ENCODE data around the gene CYP3A4.
"Not testable (repeated sequence)": the region's sequence is repeated elsewhere in the genome, so short reads cannot be mapped to it uniquely, and the experiment has no call there.

CYP3A4 gene

GRCh38 chr7:99748846-99749579, 35.0 kb downstream of the CYP3A4 start:
- DNase-seq = no peak

- not testable (repeated sequence) for DNase-seq
Observed at GRCh38 chr7:99746915-99747314, 37.1 kb downstream of the CYP3A4 start.

DNA sequence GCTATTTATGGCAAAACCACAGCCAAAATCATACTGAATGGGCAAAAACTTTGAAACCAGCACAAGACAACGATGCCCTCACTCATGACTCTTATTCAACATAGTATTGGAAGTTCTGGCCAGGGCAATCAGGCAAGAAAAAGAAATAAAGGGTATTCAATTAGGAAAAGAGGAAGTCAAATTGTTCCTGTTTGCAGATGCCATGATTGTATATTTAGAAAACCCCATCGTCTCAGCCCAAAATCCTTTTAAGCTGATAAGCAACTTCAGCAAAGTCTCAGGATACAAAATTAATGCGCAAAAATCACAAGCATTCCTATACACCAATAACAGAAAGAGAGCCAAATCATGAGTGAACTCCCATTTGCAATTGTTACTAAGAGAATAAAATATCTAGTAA, 38.6 kb downstream of the CYP3A4 start:
- not testable (repeated sequence) for DNase-seq

DNA sequence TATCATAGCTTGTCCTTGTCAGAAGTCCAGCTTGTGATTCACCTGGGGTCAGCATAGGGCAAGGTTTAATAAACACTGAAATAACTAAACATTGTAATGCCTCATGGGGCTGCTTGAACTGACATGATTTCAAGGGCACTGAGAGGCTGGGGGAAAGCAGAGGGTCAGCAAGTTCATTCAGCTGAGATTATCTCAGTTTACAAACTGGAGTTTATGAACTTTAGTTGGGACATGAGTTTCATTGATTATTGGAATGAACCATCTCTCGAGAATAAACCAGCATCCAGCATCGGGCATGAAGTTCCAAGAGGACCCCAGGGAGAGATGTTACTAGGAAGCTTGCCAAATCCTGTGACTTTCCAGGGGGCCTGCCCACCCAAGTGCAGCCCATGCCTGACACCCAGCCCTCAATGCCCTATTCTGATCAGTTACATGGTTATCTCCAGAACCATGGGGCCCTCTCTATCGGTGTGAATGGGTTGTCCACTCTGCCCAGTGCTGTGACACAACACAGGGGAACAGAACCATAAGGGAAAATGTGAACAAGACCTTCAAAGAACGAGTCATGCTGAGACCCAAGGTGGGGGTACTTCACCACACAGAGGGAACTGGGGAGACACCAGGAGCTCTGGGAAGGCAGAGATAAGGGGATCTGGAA, 41.1 kb downstream of the CYP3A4 start:
- DNase-seq = no peak

DNA sequence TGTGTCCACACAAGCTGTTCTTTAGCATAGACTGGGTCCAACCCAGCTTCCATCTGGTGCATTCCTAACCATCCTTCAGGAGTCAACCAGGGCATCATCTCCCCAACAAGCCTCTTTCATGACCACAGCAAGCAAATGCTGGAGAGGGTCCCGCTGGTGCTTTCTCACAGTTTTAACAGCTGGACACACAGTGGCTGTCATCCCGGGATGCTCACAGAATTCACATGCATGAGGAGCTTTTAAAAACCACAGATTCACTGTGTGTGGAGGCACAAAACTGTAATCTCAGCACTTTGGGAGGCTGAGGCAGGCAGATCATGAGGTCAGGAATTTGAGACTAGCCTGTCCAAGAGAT, 42.6 kb downstream of the CYP3A4 start:
- no peak for DNase-seq

DNA sequence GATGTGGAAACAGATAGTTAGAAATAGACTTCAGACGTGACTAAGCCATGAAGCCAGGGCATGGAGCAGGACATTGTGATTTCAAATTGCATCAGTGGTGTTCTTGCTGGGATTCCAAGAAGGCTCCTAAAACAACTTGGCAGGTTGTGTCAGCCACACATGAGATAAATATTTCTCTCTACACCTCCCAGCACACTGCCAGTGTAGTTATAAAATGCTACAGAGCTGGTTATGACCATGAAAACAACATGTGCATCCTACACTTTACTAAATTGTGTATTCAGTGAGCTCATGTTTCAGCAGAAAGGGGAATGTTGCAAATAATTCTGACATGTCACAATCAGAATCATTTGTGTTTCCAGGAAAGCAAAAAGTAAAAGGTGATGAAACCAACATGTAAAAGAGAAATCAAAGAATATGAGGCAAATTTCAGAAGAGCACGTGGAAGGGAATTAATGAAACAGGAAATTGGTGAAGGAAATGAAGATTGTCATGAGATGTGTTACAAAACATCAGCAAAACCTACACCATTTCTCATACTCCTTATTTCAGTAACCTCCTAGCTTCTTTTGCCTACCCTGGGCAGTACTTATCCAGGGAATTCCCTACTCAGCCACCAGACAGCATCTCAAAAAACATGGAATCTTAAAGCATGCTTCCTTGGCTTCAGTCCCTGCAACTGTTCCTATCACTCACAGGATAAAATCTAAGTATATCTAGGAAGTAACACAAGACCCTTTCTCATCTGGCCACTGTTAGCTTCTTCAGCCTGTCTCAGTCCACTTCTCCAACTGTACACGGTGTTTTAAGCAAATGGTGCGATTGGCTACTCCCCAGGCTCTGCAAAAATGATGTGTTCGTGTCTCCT, 43.2 kb downstream of the CYP3A4 start:
- peak; percentile 92 for DNase-seq

DNA sequence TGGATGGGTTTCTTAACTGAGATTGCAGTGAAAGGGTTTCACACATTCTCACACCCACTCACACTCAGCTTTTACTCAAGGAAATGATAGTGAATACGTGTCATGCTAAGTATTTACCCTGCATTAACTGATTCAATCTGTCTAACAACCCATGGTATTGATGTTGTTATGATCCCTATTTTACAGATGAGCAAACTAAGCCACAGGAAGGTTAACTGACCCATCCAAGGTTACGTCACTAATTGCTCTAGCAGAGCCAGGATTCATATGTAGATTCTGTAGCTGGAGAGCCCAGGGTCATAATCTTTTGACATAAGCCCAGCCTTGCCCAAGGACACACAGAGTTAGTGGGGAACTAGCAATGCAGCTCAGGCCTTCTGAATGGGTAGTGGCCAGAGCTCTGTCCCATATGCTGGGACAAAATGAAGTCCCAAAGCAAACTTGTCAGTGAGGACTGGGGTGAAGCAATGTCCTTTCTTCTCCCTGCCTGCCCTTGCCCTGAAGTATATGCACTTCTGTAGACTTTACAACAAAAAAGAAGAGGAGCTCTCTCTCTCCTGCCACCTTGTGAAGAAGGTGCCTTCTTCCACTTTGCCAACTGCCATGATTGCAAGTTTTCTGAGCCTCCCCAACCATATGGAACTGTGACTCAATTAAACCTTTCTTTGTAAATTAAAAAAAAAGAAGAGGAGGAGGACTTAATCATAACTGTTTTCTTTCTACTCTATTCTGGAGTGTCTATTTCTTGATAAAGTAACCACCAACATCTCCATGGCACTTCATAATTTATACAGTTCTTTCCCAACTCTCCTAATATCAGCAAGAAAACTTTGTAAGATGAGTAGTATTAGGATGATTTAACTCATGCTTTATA, 44.0 kb downstream of the CYP3A4 start:
- peak; percentile 39 for DNase-seq

GRCh38 chr7:99737726-99738125, 46.3 kb downstream of the CYP3A4 start:
- no peak for DNase-seq

- DNase-seq = not testable (repeated sequence)
Observed at GRCh38 chr7:99736667-99737066, 47.3 kb downstream of the CYP3A4 start.

DNA sequence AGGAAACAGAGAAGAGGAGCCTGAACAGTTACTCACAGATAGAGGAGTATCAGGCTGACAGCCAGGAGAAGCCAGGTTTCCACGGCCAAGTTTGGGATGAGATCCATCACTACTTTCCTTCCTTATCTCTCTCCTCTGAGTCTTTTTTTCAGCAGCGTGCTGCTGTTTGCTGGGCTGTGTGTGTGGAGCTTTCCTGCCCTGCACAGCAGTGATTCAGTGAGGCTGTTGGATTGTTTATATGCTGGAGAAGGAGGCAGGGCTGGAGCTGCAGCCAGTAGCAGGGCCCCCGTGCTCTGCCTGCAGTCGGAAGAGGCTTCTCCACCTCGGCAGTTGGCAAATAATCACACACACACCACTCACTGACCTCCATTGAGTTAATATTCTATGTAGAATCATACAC, 49.0 kb downstream of the CYP3A4 start, which contains the start of gene CYP3A7:
Gene CYP3A7, minus strand, starts transcription at position 210 of the 400 bp plus-strand sequence. Its CDS starts 103 bp downstream, at position 107.
- no peak for DNase-seq

- DNase-seq = no peak
Observed at GRCh38 chr7:99733448-99733847, 50.5 kb downstream of the CYP3A4 start.

DNA sequence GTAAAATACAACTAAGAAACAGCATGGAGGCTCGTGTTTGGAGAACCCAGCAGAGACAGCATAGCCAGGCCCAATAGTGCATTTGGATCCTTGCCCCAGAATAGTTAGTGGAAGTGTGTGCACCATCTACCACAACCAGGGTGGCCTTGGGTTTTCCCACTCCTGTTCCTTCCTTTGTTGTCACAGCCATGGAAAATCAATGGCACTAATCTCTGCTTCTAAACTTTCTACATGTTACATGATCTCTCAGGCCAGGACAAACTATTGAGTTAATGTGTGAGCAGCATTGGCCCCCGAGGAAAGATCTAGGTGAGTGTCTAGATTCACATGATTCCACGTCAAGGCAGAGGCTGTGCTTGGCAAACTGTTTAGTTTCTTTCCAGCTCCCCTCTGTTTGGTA, 51.0 kb downstream of the CYP3A4 start:
- DNase-seq = no peak

- DNase-seq = no peak
Observed at GRCh38 chr7:99731638-99732374, 52.2 kb downstream of the CYP3A4 start.

GRCh38 chr7:99730992-99731391, 53.0 kb downstream of the CYP3A4 start:
- DNase-seq = no peak

DNA sequence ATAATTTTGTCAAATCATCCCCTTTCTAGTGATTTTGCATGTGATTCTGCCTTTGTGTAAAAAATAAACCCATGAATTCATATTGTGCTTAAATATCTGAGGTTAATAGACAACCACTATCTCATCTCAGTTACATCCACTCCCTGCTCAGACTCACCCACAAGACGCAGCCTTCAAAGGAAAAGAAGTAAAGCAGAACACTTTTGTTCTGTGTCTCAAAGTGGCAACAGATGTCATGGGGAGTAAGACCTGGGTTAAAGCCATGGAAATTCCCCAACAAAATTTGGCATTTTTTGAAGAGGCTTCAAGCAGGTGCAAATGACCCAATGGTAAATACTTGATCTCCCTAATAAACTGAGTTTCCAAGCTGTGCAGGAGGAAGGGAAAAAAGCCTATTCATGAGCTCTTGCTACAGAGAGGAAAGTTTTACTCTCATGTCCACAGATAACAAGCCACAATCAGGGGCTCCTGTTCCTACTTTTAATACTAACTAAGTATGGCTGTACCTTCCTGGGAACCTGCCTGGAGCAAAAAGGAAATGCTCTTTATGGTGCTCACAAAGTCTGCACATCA, 53.7 kb downstream of the CYP3A4 start:
- no peak for DNase-seq

GRCh38 chr7:99729486-99730237, 54.3 kb downstream of the CYP3A4 start:
- DNase-seq = peak; percentile 41

- no peak for DNase-seq
Observed at GRCh38 chr7:99728615-99729014, 55.4 kb downstream of the CYP3A4 start.

- DNase-seq = not testable (repeated sequence)
Observed at GRCh38 chr7:99723201-99723600, 60.8 kb downstream of the CYP3A4 start.

GRCh38 chr7:99720800-99721595, 63.0 kb downstream of the CYP3A4 start:
- DNase-seq = peak; percentile 92
